ENCODE measurements around the gene KRTAP10-4.
"Not testable (repeated sequence)": the region's sequence is repeated elsewhere in the genome, so short reads cannot be mapped to it uniquely, and the experiment has no call there.

The KRTAP10-4 gene

GRCh38 chr21:44534688-44535087 is 38.8 kb upstream of the KRTAP10-4 start:
- no peak for DNase-seq

GRCh38 chr21:44535963-44536362 is 37.6 kb upstream of the KRTAP10-4 start:
- DNase-seq = no peak

DNA sequence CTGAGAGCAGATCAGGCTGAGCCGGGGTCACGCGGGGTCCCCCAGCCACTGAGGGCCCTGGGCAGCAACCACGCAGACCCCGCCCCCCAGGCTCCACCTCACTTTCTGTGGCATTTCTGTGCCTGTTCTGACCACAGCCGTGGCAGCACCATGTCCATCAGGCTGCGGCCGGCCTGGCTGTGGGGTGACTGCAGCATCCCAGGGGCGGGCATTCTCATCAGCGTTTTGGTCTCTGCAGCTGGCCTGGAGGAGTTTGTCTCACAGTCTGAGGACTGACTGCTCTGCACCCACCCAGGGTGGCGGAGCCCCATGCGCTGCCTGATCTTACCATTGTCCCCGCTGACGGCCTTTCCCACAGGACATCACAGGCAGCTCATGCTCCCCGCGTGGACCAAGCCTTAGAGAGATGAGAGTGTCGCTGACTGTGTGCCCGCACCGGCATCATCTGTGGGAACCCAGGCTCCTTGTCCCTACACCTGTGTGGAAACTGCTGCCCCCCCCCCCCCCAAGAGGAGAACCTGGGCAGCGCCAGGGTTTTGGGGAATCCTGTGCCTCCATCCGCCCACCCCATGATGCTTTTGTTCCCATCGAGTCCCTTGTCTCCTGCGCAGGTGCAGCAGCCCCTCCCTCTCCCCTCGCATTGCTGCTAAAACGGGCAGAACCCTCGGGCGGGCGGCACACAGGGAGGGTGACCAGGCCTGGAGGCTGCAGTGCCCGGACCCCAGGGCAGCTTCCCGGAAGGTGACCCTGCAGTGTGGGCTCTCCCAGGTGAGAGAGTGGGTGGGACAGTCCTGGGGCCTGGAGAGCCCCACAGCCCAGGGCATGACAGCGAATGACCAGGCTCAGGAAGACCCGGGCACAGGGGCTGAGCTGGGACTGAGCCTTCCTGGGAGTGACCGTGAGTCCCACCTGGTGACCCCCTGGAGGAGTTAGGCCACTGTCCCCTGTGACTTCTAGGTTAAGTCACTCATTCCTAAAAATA is 35.3 kb upstream of the KRTAP10-4 start:
- DNase-seq = no peak

GRCh38 chr21:44539046-44539445 is 34.5 kb upstream of the KRTAP10-4 start:
- DNase-seq = no peak

GRCh38 chr21:44539991-44540666 is 33.4 kb upstream of the KRTAP10-4 start, which contains the start of gene KRTAP10-1:
Gene KRTAP10-1, minus strand, starts transcription at chr21:44540195. Its CDS starts 45 bp downstream, at chr21:44540150.
- DNase-seq = no peak

- no peak for DNase-seq
Observed at GRCh38 chr21:44540741-44541288, 32.7 kb upstream of the KRTAP10-4 start.

- no peak for DNase-seq
Observed at GRCh38 chr21:44542716-44543115, 30.8 kb upstream of the KRTAP10-4 start.

DNA sequence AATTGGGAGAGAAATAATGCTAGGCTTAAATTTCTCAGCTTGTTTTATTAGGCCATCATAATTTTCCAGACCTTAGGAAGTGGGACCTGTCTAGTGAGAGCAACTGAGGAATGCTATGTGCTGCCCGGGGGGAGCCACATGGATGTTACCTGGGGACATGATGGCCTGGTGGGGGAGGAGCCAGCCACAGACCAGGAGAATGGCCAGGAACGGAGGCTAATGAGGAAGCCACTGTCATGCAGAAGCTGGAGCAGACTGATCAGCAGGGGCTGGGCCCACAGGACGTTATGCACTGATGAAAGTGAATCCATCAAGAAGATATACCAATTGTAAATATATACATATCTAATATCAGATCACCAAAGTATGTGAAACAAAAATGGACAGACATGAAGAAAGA is 29.0 kb upstream of the KRTAP10-4 start:
- no peak for DNase-seq

GRCh38 chr21:44547656-44548331 is 25.7 kb upstream of the KRTAP10-4 start:
- no peak for DNase-seq

- no peak for DNase-seq
Observed at GRCh38 chr21:44548381-44548780, 25.1 kb upstream of the KRTAP10-4 start.

- DNase-seq = no peak
Observed at GRCh38 chr21:44548922-44549321, 24.6 kb upstream of the KRTAP10-4 start.

DNA sequence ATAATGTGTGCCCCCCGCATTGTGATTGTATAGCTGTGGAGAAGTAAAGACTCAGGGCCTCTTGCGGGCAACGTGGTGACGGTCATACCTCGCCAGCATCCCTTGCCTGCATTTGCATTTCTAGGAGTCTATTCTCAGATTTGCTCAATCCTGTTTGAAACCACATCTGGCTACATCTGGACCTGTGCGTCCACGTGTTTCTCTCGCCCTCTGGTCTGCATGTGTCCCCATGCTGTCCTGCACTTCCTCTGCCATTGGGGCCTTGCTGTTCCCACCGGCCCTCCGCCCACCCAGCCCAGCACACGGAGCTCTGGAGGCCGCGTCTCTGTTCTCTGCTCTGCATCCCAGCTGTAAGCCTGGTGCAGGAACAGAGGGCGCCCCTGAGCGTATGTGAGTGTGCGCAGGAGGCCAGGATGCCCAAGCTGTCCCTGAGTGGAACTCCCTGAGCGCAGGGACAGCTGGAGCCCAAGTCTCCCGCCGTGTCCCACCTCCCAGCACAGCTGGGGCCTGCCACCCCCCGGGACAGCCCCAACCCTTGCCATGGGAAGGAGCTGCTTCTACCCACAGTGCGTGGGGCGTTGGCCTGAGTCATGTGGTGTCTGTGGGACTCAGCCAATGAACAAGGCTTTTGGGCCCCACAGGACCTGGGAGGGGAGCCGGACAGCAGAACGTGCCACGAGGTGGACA is 23.9 kb upstream of the KRTAP10-4 start:
- no peak for DNase-seq

DNA sequence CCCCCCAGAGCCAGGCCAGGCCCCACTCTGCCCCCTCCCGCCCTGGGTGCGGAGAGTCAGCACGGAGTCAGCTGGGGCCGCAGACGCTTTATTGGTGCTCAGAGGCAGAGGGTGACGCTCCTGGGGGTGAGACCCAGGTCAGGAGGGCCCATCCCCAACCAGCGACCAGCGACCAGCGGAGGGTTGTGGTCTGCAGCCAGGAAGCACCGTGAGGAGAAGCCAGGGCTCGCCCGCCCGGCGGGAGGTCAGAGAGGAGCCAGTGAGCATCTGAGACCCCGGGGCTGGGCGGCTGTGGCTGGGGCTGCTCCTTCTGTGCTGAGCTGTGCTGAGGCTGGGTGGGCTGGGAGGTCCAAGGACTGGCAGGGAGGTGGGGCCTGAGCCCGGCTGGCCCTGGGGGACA is 23.2 kb upstream of the KRTAP10-4 start:
- not testable (repeated sequence) for DNase-seq

DNA sequence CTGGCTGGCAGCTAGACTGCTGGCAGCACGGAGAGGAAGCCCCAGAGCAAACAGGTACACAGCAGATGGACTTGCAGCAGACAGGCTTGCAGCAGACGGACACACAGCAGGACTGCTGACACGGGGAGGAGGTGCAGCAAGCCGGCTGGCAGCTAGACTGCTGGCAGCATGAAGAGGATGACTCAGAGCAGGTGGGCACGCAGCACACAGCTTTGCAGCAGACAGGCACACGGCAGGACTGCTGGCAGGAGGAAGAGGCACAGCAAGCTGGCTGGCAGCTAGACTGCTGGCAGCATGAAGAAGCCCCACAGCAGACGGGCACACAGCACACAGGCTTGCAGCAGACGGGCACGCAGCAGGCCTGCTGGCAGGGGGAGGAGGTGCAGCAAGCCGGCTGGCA is 22.7 kb upstream of the KRTAP10-4 start:
- no peak for DNase-seq

DNA sequence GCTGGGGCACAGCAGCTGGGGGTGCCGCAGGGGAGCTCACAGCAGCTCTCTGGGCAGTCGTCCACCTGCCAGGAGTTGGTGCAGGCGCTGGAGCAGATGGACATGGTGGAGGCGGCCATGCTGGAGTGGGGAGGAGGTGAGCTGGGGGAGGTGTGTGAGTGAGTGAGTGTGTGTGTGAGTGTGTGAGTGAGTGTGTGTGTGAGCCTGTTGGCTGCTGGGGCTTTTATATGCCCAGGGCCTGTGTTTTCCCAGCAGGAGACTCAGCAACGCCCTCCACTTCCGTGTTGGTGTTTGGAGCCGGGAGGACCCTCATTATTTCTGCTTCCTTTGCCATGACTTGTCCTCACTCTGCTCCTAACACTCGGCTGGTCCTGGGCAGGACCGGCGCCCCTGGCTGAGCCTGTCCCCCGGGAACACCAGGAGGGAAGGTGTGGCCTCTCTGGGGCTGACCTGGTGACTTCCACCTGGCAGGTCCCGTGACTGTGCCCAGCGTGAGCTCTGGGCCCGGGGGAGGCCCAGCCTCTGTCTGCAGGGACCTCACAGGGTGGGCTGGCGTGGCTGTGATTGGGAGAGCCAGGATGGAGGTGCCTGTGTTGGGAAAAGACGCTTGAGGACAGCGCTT is 22.1 kb upstream of the KRTAP10-4 start, which contains the start of gene KRTAP10-2:
KRTAP10-2 (minus strand) TSS at position 166 of the 622 bp plus-strand sequence; CDS start at position 119, 47 bp downstream.
- DNase-seq = no peak

GRCh38 chr21:44552136-44552535 is 21.4 kb upstream of the KRTAP10-4 start:
- no peak for DNase-seq

DNA sequence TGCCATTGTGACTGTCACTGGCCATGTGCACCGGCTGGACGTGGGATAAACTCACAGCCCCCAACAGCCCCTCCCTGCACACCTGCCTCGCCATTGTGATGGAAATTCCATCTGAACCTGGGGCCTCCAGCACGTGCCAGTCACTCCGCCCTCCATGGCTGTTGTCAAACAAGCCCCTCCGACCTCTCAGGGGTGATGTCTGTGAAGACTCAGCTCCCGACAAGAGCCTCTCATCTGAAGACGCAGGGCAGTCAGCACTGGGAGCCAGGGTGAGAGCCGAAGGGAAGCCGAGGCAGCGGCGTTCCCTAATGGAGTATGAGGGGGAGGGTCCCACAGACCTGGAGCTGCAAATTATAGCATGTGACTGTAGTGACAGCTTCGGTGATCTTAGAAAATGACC is 20.8 kb upstream of the KRTAP10-4 start:
- no peak for DNase-seq

DNA sequence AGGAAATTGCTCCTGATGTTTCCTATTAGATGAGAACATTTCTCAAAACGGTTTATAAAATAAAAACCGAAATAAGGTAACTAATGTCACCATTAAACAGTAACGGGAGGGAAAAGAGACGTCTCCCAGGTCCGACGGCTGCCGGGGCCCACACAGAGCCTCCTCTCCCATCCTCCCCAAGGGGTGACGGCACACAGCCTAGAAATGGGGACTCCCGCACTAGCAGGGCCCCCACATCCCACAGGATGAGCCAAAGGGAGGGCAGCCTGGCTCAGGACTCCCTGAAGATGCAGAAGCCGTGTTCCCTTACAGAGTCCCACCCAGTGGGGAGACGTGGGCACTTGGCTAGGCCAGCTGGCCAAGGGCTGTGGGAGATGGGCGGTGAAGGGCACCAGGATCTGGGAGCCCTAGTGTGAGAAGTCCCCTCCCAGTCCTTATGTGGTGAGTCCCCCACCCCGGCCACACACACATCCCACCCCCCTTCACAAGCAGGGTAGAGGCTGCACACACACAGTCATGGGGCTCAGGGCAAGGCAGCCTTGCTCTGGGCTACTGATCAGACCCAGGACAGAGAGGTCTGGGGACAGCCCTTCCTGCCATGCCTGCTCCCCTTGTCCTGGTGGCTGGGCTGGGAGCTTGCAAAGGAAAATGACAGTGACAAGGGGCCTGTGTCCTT is 18.2 kb upstream of the KRTAP10-4 start:
- no peak for DNase-seq

- DNase-seq = peak; percentile 88
Observed at GRCh38 chr21:44556879-44557278, 16.6 kb upstream of the KRTAP10-4 start.

DNA sequence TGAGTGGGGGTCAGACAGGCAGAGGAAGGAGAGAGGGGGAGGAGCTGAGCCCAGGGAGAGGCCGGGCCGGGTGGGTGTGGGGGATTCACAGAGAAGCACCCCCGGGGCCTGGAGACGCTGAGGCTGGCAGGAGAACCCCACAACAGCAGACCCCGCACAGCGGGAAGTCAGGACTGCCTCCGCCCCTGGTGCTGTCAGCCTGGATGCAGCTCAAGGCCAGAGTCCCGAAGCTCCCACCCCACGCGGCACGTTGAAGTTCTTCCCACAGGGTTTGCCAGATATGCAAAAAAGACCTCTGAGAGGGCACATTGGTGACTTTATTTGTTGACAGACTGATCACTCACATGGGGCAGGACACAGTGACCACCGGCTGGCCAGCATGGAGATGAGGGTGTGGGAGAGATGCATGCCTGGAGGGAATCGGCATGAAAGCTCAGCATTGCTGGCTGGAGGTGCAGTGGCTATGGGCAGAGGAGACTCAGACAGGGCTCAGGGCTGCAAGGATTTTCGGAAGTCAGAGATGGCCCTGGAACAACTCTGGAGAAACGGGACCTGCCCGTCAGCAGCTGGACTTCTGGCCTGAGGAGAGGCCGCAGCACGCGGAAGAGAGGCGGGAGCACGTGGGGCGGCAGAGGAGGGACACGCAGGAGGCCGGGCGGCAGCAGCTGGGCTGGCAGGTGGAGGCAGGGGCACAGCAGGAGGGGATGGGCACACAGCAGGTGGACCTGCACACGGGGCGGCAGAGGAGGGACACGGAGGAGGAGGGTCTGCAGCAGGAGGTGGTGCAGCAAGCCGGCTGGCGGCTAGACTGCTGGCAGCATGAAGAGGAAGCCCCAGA is 15.8 kb upstream of the KRTAP10-4 start:
- DNase-seq = no peak
